ENCODE data around the gene ARIH2. TPM values are rescaled to one million over a fixed set of nuclear protein-coding genes. Genes with fewer than 3 reads are reported as not detected.

Gene ARIH2
- total RNA-seq, 1 experiment from 2014 or later, result 122 TPM

DNA sequence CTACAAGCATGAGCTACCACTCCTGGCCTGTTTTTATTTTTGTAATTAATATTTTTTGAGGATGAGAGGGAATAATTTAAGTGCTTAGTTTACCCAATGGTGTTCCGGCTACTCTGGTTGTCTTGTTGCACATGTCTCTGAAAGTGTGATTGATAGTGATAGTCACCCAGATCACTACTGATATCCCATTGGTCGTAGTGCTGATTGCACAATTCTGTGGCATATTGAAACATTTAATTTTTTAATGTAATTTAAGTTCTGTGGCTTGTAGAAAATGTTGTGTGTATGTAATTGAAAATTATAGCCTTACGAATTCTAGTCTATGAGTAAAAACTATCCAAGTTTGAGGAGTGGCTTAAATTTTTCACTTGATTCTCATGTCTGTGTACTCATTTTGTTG, 11.9 kb downstream of the ARIH2 start:
- H3K18ac ChIP-seq (ENCODE audit: insufficient read length, low read depth, low read length), result no peak overlapping the region
- Mint-ChIP-seq H3K36me3 (ENCODE audit: insufficient read depth in 1 of 3, low read depth in 3 of 3) (peaks cover 50 to 85% (median 75%) of the 10 kb centered on the region in 3 experiments), H3K9me3 (no peaks in the 10 kb centered on the region), H3K4me3 (no peak overlapping the region), H3K27me3 (ENCODE audit: low read depth) (no peaks in the 10 kb centered on the region), H3K27ac (no peak overlapping the region), H3K4me1 (no peaks in the 10 kb centered on the region)
- H3K79me1 ChIP-seq (ENCODE audit: insufficient read depth, low read depth, low read length, poor library complexity, severe bottlenecking), result peaks cover 25% of the 10 kb centered on the region
- H3K56ac ChIP-seq (ENCODE audit: insufficient read length, low read depth, low read length), result no peak overlapping the region
- H4K8ac ChIP-seq (replicated peaks; ENCODE audit: insufficient read length, low read depth, low read length), result no peak overlapping the region
- H3K9ac ChIP-seq (ENCODE audit: extremely low read depth, insufficient read length, low read length), result no peak overlapping the region
- no peak overlapping the region for H2BK5ac ChIP-seq (ENCODE audit: insufficient read length, low read length)
- no peak overlapping the region for H3K4ac ChIP-seq (ENCODE audit: low read depth, low read length)
- no peak overlapping the region for H2BK120ac ChIP-seq (ENCODE audit: low read depth, low read length, poor library complexity, severe bottlenecking)
- peaks cover 24% of the 10 kb centered on the region; the same call in 1 of the 2 replicates for H3K79me2 ChIP-seq (ENCODE audit: insufficient read depth, low read length)
- no peak overlapping the region for H3K27ac ChIP-seq (ENCODE audit: insufficient read length, low read depth, low read length)
- no peaks in the 10 kb centered on the region for H3K4me1 ChIP-seq (ENCODE audit: insufficient read depth, low read length)
- no peak overlapping the region for H3K14ac ChIP-seq (ENCODE audit: insufficient read depth, low read length)
- no peaks in the 10 kb centered on the region for H3K9me3 ChIP-seq (ENCODE audit: control insufficient read depth, low read depth, low read length)
- WGBS (ENCODE audit: extremely low coverage, insufficient read length, low lambda C conversion rate), result 100% methylated on average over 1 of the region's 3 CpGs
- H3K23me2 ChIP-seq (ENCODE audit: insufficient read length, low read depth, low read length, poor library complexity, severe bottlenecking), result peaks cover 3% of the 10 kb centered on the region
- no peak for DNase-seq
- no peak overlapping the region for H3T11ph ChIP-seq (ENCODE audit: low read length)
- H3K27me3 ChIP-seq (ENCODE audit: insufficient read depth, low read length), result no peaks in the 10 kb centered on the region
- H4K91ac ChIP-seq (ENCODE audit: insufficient read length, low read depth, low read length), result no peak overlapping the region
- no peak overlapping the region for H4K5ac ChIP-seq (ENCODE audit: insufficient read length, low read depth, low read length)
- H2BK12ac ChIP-seq (ENCODE audit: insufficient read length, low read depth, low read length), result no peak overlapping the region
- no peak overlapping the region for H2AK5ac ChIP-seq (ENCODE audit: insufficient read length, low read length)
- H2AFZ ChIP-seq (ENCODE audit: low read length), result no peak overlapping the region
- H3K4me2 ChIP-seq (ENCODE audit: insufficient read depth, insufficient read length, low read length), result no peak overlapping the region
- H2BK20ac ChIP-seq (ENCODE audit: low read depth, low read length, poor library complexity, severe bottlenecking), result no peak overlapping the region
- H3K23ac ChIP-seq (ENCODE audit: insufficient read length, low read depth, low read length), result no peak overlapping the region
- no peaks in the 10 kb centered on the region for H4K20me1 ChIP-seq (ENCODE audit: control insufficient read depth, insufficient read depth, insufficient read length)
- H2BK15ac ChIP-seq (ENCODE audit: low read depth, low read length), result no peak overlapping the region
- TF ChIP-seq, protein P1, sequence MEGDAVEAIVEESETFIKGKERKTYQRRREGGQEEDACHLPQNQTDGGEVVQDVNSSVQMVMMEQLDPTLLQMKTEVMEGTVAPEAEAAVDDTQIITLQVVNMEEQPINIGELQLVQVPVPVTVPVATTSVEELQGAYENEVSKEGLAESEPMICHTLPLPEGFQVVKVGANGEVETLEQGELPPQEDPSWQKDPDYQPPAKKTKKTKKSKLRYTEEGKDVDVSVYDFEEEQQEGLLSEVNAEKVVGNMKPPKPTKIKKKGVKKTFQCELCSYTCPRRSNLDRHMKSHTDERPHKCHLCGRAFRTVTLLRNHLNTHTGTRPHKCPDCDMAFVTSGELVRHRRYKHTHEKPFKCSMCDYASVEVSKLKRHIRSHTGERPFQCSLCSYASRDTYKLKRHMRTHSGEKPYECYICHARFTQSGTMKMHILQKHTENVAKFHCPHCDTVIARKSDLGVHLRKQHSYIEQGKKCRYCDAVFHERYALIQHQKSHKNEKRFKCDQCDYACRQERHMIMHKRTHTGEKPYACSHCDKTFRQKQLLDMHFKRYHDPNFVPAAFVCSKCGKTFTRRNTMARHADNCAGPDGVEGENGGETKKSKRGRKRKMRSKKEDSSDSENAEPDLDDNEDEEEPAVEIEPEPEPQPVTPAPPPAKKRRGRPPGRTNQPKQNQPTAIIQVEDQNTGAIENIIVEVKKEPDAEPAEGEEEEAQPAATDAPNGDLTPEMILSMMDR (conservative IDR thresholded peaks at IDR 0.05), result no peak
